RWPE2 (cell line): ENCODE results near the gene TADA1.

Source experiments
- ATAC-seq: fragments of 200-7000 bp; cut with Tn5 transposase; 3 replicates; pipeline ENCODE4 v1.9.1; 2021; ENCODE audit warnings: low read depth
- DNase-seq: peaks from one replicate; pipeline ENCODE4 v3.0.0-alpha.2; 2020; ENCODE audit warnings: low spot score
- H3K27ac ChIP-seq: fragments of 450-650 bp; 2 replicates; pipeline ENCODE4 v1.5.1; 2017; ENCODE audit warnings: mild to moderate bottlenecking; ENCODE audit not compliant: poor library complexity, severe bottlenecking
- H3K27me3 ChIP-seq: fragments of 250-450 bp; sonication (Bioruptor Pico); 2 replicates; pipeline ENCODE4 v1.5.1; 2021; ENCODE audit warnings: mild to moderate bottlenecking, moderate library complexity; ENCODE audit not compliant: insufficient read depth, poor library complexity, severe bottlenecking
- H3K36me3 ChIP-seq: fragments of 250-450 bp; sonication (Bioruptor Pico); 2 replicates; pipeline ENCODE4 v1.5.1; 2020; ENCODE audit warnings: low read depth, mild to moderate bottlenecking, moderate library complexity
- H3K4me1 ChIP-seq: fragments of 250-450 bp; sonication (Bioruptor Pico); 2 replicates; pipeline ENCODE4 v1.5.1; 2021; ENCODE audit warnings: mild to moderate bottlenecking, moderate library complexity; ENCODE audit not compliant: insufficient read depth, poor library complexity, severe bottlenecking
- H3K4me3 ChIP-seq: fragments of 250-450 bp; sonication (Bioruptor Pico); 2 replicates; pipeline ENCODE4 v1.5.1; 2021; ENCODE audit warnings: mild to moderate bottlenecking, moderate library complexity; ENCODE audit not compliant: severe bottlenecking
- H3K9me3 ChIP-seq: fragments of 250-450 bp; sonication (Bioruptor Pico); 2 replicates; pipeline ENCODE4 v1.5.1; 2021; ENCODE audit warnings: mild to moderate bottlenecking, moderate library complexity; ENCODE audit not compliant: severe bottlenecking
- CTCF ChIP-seq: fragments of 450-650 bp; IDR thresholded peaks from one replicate; pipeline ENCODE4 v1.5.1; 2017; ENCODE audit warnings: mild to moderate bottlenecking, moderate library complexity; ENCODE audit not compliant: poor library complexity, severe bottlenecking

Gene TADA1

GRCh38 chr1:166874464-166874863, 1.6 kb downstream of the TADA1 start:
- no peak overlapping the region for H3K27ac ChIP-seq
- H3K9me3 ChIP-seq: no peaks in the 10 kb centered on the region
- no peak for TF ChIP-seq CTCF
- H3K27me3 ChIP-seq: no peaks in the 10 kb centered on the region
- ATAC-seq (no peak), DNase-seq (no peak)
- no peaks in the 10 kb centered on the region for H3K36me3 ChIP-seq
- no peak overlapping the region for H3K4me3 ChIP-seq
- H3K4me1 ChIP-seq: peaks cover 14% of the 10 kb centered on the region

- Histone ChIP-seq H3K4me1 (peaks cover 7% of the 10 kb centered on the region), H3K27ac (no peak overlapping the region)
- no peak for ATAC-seq
Measured at GRCh38 chr1:166870584-166870983, 5.5 kb downstream of the TADA1 start.

GRCh38 chr1:166869318-166870099, 6.6 kb downstream of the TADA1 start:
- peaks cover 24% of the 10 kb centered on the region for H3K36me3 ChIP-seq
- H3K4me1 ChIP-seq: peaks cover under 1% of the 10 kb centered on the region
- H3K4me3 ChIP-seq: no peak overlapping the region
- no peaks in the 10 kb centered on the region for H3K27me3 ChIP-seq
- H3K9me3 ChIP-seq: no peaks in the 10 kb centered on the region
- TF ChIP-seq CTCF: no peak
- no peak overlapping the region for H3K27ac ChIP-seq
- DNase-seq (no peak), ATAC-seq (no peak)

More at GRCh38 chr1:166870584-166870983, 5.5 kb downstream of the TADA1 start:
- DNase-seq: no peak
- no peaks in the 10 kb centered on the region for H3K27me3 ChIP-seq
- H3K36me3 ChIP-seq: peaks cover 24% of the 10 kb centered on the region
- no peaks in the 10 kb centered on the region for H3K9me3 ChIP-seq
- no peak overlapping the region for H3K4me3 ChIP-seq
- TF ChIP-seq CTCF: no peak

GRCh38 chr1:166868639-166869038, 7.4 kb downstream of the TADA1 start:
- H3K4me3 ChIP-seq: no peak overlapping the region
- DNase-seq: no peak
- no peak for ATAC-seq
- no peak for TF ChIP-seq CTCF
- H3K4me1 ChIP-seq: no peaks in the 10 kb centered on the region
- H3K36me3 ChIP-seq: peaks cover 32% of the 10 kb centered on the region
- no peak overlapping the region for H3K27ac ChIP-seq
- H3K27me3 ChIP-seq: no peaks in the 10 kb centered on the region
- H3K9me3 ChIP-seq: no peaks in the 10 kb centered on the region

- Histone ChIP-seq H3K36me3 (peaks cover 59% of the 10 kb centered on the region), H3K27ac (no peak overlapping the region), H3K27me3 (no peaks in the 10 kb centered on the region), H3K4me3 (no peak overlapping the region), H3K9me3 (no peaks in the 10 kb centered on the region), H3K4me1 (no peaks in the 10 kb centered on the region)
- TF ChIP-seq CTCF: no peak
- DNase-seq (no peak), ATAC-seq (no peak)
Measured at GRCh38 chr1:166865926-166866325, 10.1 kb downstream of the TADA1 start.
